Fibroblast of lung (primary cell): ENCODE measurements around the gene FER. TPM values are rescaled to one million over a fixed set of nuclear protein-coding genes. Genes with fewer than 3 reads are reported as not detected.

ENCODE experiments used
- DNase-seq, 2 donors: peaks; one replicate each; pipeline versions ENCODE4 v3.0.0 to v3.0.0-alpha.2; 2010; ENCODE audit warnings: low read depth in 2 of 2
- H2AFZ ChIP-seq: 2 replicates; pipeline ENCODE4 v1.5.1; 2012; ENCODE audit warnings: low read length, control low read depth, inconsistent platforms
- H3K27ac ChIP-seq: 2 replicates; pipeline ENCODE4 v1.5.1; 2011; ENCODE audit warnings: low read length, control low read depth; ENCODE audit not compliant: insufficient read depth
- H3K27me3 ChIP-seq: 2 replicates; pipeline ENCODE4 v1.5.1; 2011; ENCODE audit warnings: mild to moderate bottlenecking, low read length; ENCODE audit not compliant: control insufficient read depth, insufficient read depth
- H3K36me3 ChIP-seq: 2 replicates; pipeline ENCODE4 v1.5.1; 2011; ENCODE audit warnings: low read length; ENCODE audit not compliant: control insufficient read depth, insufficient read depth
- H3K4me1 ChIP-seq: 2 replicates; pipeline ENCODE4 v1.5.1; 2011; ENCODE audit warnings: low read length; ENCODE audit not compliant: control insufficient read depth, insufficient read depth; ENCODE audit errors: extremely low read depth
- H3K4me2 ChIP-seq: 2 replicates; pipeline ENCODE4 v1.5.1; 2011; ENCODE audit warnings: low read length, control low read depth; ENCODE audit not compliant: insufficient read depth; ENCODE audit errors: extremely low read depth
- H3K4me3 ChIP-seq, 4 experiments: fragments of 200-600 bp in 1 of 4; sonication (generic) in 1 of 4; replicated peaks in 1 of 4; 2 replicates each; pipeline ENCODE4 v1.5.1; 2011 to 2016; ENCODE audit warnings: low read length in 4 of 4, low read depth in 3 of 4, mild to moderate bottlenecking in 3 of 4, control low read depth in 2 of 4, inconsistent platforms in 1 of 4, mixed read lengths in 1 of 4; ENCODE audit not compliant: insufficient read depth in 1 of 4; ENCODE audit errors: control extremely low read depth in 1 of 4
- H3K79me2 ChIP-seq: 2 replicates; pipeline ENCODE4 v1.5.1; 2012; ENCODE audit warnings: mild to moderate bottlenecking, low read length, inconsistent platforms; ENCODE audit not compliant: control insufficient read depth, insufficient read depth
- H3K9ac ChIP-seq: 2 replicates; pipeline ENCODE4 v1.5.1; 2011; ENCODE audit warnings: mild to moderate bottlenecking, low read length, control low read depth; ENCODE audit not compliant: insufficient read depth
- H3K9me3 ChIP-seq: 2 replicates; pipeline ENCODE4 v1.5.1; 2012; ENCODE audit warnings: low read depth, low read length; ENCODE audit not compliant: control insufficient read depth, insufficient read depth
- H4K20me1 ChIP-seq: 2 replicates; pipeline ENCODE4 v1.5.1; 2011; ENCODE audit warnings: low read length; ENCODE audit not compliant: control insufficient read depth, insufficient read depth; ENCODE audit errors: extremely low read depth
- CTCF ChIP-seq, 2 donors: IDR thresholded peaks in 1 of 2; conservative IDR thresholded peaks in 1 of 2; 1 replicate in 1 of 2; 2 replicates in 1 of 2; pipeline ENCODE4 v1.5.1; 2011 to 2012; ENCODE audit warnings: low read length in 2 of 2, control low read depth in 1 of 2, inconsistent platforms in 1 of 2, low read depth in 1 of 2, mild to moderate bottlenecking in 1 of 2
- EZH2 ChIP-seq: IDR thresholded peaks from 2 replicates; pipeline ENCODE4 v1.5.1; 2012; ENCODE audit warnings: low read length, control low read depth, mild to moderate bottlenecking; ENCODE audit errors: missing control alignments
- polyA plus RNA-seq, 2 donors: library from polyadenylated mRNA; depleted of rRNA in 1 of 2; stranded (reverse) in 1 of 2; unstranded in 1 of 2; fragments of >200 nt; gene quantifications; 2 replicates each; pipeline ENCODE4 v1.2.1, GENCODE V29; 2011 to 2012; ENCODE audit warnings: missing spikeins in 1 of 2
- total RNA-seq: library from RNA; depleted of rRNA; stranded (reverse); fragments of >200 nt; gene quantifications from 2 replicates; pipeline ENCODE4 v1.2.1, GENCODE V29; 2014

Gene FER
- total and polyA plus RNA-seq, 2 donors (not counting 1 experiment from before 2014, with no cell fraction given) = 12.2 to 21.3 TPM

DNA sequence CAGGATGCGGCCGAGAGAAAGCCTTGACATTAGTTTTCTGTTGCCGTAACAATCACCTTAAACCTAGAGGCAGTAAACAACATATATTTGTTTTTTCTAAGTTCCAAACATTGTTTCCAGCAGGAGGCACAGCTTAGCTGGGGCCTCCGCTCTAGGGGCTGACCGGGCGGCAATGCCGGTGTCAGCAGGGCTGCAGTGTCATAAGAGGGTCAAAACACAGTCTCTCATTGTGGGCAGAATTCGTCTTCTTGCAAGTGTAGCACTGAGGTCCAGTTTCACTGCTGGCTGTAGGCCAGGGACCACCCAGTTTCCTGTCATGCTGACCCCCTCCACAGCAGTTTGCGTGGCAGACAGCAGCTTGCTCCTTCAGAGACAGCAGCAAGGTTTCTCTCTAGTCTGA lies 475.8 kb downstream of the FER start:
- Histone ChIP-seq H4K20me1 (no peaks in the 10 kb centered on the region), H3K4me1 (no peaks in the 10 kb centered on the region), H2AFZ (no peak overlapping the region), H3K9ac (no peak overlapping the region), H3K4me3 (no peak overlapping the region), H3K27me3 (no peaks in the 10 kb centered on the region), H3K79me2 (no peaks in the 10 kb centered on the region), H3K27ac (no peak overlapping the region), H3K9me3 (no peaks in the 10 kb centered on the region), H3K36me3 (no peaks in the 10 kb centered on the region), H3K4me2 (no peak overlapping the region)
- no peak for TF ChIP-seq EZH2
- no peak for DNase-seq

DNA sequence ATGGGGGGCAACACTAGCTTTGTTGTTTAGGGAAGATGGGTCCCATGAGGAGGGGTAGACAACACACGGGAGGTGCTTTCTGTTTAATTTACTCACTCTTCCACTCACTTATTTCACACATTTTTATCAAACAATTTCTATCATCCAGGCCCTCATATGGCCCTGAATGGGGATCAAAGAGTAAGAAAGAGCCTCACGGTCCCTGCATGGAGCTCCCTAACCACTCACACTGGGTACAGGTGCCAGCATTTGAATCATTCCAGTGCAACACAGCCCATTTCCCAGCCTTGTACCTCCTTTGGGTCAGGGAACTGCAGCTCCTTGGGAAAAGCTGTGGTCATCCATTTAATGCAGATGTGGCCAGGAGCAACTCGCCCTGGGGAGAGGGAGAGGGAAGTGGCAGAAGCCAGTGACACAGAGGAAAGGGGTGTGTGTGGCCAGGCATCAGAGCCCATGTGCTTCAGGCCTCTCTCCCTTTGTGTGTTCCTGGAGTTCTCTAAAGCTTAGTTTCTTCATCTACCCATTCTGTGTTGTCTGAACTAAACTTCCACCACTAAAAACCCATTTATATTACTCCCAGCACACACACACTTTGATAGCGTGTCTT lies 476.7 kb downstream of the FER start:
- no peaks in the 10 kb centered on the region for H3K27me3 ChIP-seq
- H3K4me2 ChIP-seq = no peak overlapping the region
- no peak overlapping the region for H3K4me3 ChIP-seq
- H3K9me3 ChIP-seq = no peaks in the 10 kb centered on the region
- no peak for TF ChIP-seq CTCF (conservative IDR thresholded peaks at IDR 0.05 in 1 of 2, IDR thresholded peaks at IDR 0.05 in 1 of 2; ENCODE audit: low read depth in 1 of 2, low read length in 2 of 2)
- TF ChIP-seq EZH2 = no peak
- H4K20me1 ChIP-seq = no peaks in the 10 kb centered on the region
- H3K27ac ChIP-seq = no peak overlapping the region
- no peak overlapping the region for H2AFZ ChIP-seq
- no peaks in the 10 kb centered on the region for H3K79me2 ChIP-seq
- no peak for DNase-seq
- H3K4me1 ChIP-seq = no peaks in the 10 kb centered on the region
- no peak overlapping the region for H3K9ac ChIP-seq
- no peaks in the 10 kb centered on the region for H3K36me3 ChIP-seq

GRCh38 chr5:109225716-109226625 lies 478.3 kb downstream of the FER start:
- DNase-seq = peak in 1 of 2 donors; percentile 6
- no peak overlapping the region for H2AFZ ChIP-seq

More at GRCh38 chr5:109225716-109226625, 478.3 kb downstream of the FER start:
- Histone ChIP-seq H3K4me3 (no peak overlapping the region), H4K20me1 (no peaks in the 10 kb centered on the region), H3K27ac (no peak overlapping the region), H3K4me2 (no peak overlapping the region), H3K27me3 (no peaks in the 10 kb centered on the region), H3K79me2 (no peaks in the 10 kb centered on the region), H3K4me1 (no peaks in the 10 kb centered on the region), H3K9me3 (no peaks in the 10 kb centered on the region), H3K9ac (no peak overlapping the region), H3K36me3 (no peaks in the 10 kb centered on the region)
- TF ChIP-seq EZH2 (no peak), CTCF (conservative IDR thresholded peaks at IDR 0.05 in 1 of 2, IDR thresholded peaks at IDR 0.05 in 1 of 2; ENCODE audit: low read depth in 1 of 2, low read length in 2 of 2) (no peak)
